CD4-positive, alpha-beta T cell (primary cell): ENCODE measurements around the gene CCDC116. TPM values are rescaled to one million over a fixed set of nuclear protein-coding genes. Genes with fewer than 3 reads are reported as not detected.
"Not testable (repeated sequence)": the region's sequence is repeated elsewhere in the genome, so short reads cannot be mapped to it uniquely, and the experiment has no call there.

Experiments used
- ATAC-seq: fragments of 200-7000 bp; cut with Tn5 transposase; one replicate; pipeline ENCODE4 v1.10.0; 2022; ENCODE audit warnings: mild to moderate bottlenecking; ENCODE audit not compliant: poor library complexity
- CTCF ChIA-PET: fragments of 350-600 bp; sonication (Branson Sonifier 250); formaldehyde crosslinking; loops from one replicate; lab custom pipeline; 2021; ENCODE audit warnings: antibody characterized with exemption, inconsistent platforms; lab: Charles Lee
- POLR2A ChIA-PET: fragments of 350-600 bp; sonication (Branson Sonifier 250); formaldehyde crosslinking; loops from one replicate; lab custom pipeline; 2021; ENCODE audit warnings: antibody characterized with exemption, inconsistent platforms; lab: Charles Lee
- DNase-seq, 14 experiments: peaks; one replicate each; pipeline ENCODE4 v3.0.0-alpha.2; 2013 to 2020; ENCODE audit warnings: mixed read lengths in 2 of 14
- H3K27ac ChIP-seq, 2 donors: one replicate each; pipeline versions ENCODE4 v1.5.1 to v1.7.0; 2013; ENCODE audit warnings: low read length in 2 of 2, low read depth in 1 of 2, mild to moderate bottlenecking in 1 of 2
- H3K27me3 ChIP-seq, 2 experiments: 1 replicate in 1 of 2; 2 replicates in 1 of 2; pipeline versions ENCODE4 v1.6.1 to v1.7.0; 2013; ENCODE audit warnings: low read length in 2 of 2, control low read depth in 1 of 2, mild to moderate bottlenecking in 1 of 2, moderate library complexity in 1 of 2; ENCODE audit not compliant: insufficient read depth in 2 of 2, control insufficient read depth in 1 of 2
- H3K36me3 ChIP-seq: one replicate; pipeline ENCODE4 v1.6.1; 2013; ENCODE audit warnings: low read length, control low read depth; ENCODE audit not compliant: insufficient read depth
- H3K4me1 ChIP-seq: one replicate; pipeline ENCODE4 v1.6.1; 2013; ENCODE audit warnings: low read length, control low read depth; ENCODE audit not compliant: insufficient read depth
- H3K4me3 ChIP-seq: one replicate; pipeline ENCODE4 v1.5.1; 2013; ENCODE audit warnings: mild to moderate bottlenecking, low read length, moderate library complexity
- H3K9me3 ChIP-seq, 2 experiments: 1 replicate in 1 of 2; 2 replicates in 1 of 2; pipeline versions ENCODE4 v1.6.1 to v1.7.0; 2013; ENCODE audit warnings: low read length in 2 of 2, mild to moderate bottlenecking in 2 of 2, control low read depth in 1 of 2, moderate library complexity in 1 of 2; ENCODE audit not compliant: control insufficient read depth in 1 of 2, insufficient read depth in 1 of 2
- H3K27ac Mint-ChIP-seq: one replicate; pipeline ENCODE4 v1.8.0; 2020; ENCODE audit warnings: mixed read lengths
- H3K27me3 Mint-ChIP-seq: one replicate; pipeline ENCODE4 v1.8.0; 2021; ENCODE audit warnings: mixed read lengths
- H3K36me3 Mint-ChIP-seq: one replicate; pipeline ENCODE4 v1.8.0; 2021; ENCODE audit warnings: low read depth, mixed read lengths
- H3K4me1 Mint-ChIP-seq: one replicate; pipeline ENCODE4 v1.8.0; 2021; ENCODE audit warnings: low read depth, mixed read lengths
- H3K4me3 Mint-ChIP-seq: one replicate; pipeline ENCODE4 v1.8.0; 2020; ENCODE audit warnings: mild to moderate bottlenecking, mixed read lengths
- H3K9me3 Mint-ChIP-seq: one replicate; pipeline ENCODE4 v1.8.0; 2020; ENCODE audit warnings: mixed read lengths
- intact Hi-C, 2 experiments: fragments of 100-400 bp; cut with DNase I in 1 of 2; cut with micrococcal nuclease in 1 of 2; formaldehyde crosslinking; loops; one replicate each; pipeline versions ENCODE4 v1.15.1 to v1.9.0; 2023 to 2025; cut with DNase I, micrococcal nuclease
- total RNA-seq, 174 experiments: library from RNA in 2 of 174; stranded (reverse) in 2 of 174; gene quantifications; one replicate each; pipeline ENCODE4 v1.2.3 and lab custom pipeline; 2021 to 2026
- TF ChIP-seq, protein P1 (sequence below): fragments of 200-600 bp; IDR thresholded peaks from one replicate; pipeline ENCODE4 v1.8.0; 2022; ENCODE audit warnings: antibody characterized with exemption, mild to moderate bottlenecking

Gene CCDC116
- total RNA-seq, 2 experiments from 2014 or later, result 0.14 to 0.20 TPM

DNA sequence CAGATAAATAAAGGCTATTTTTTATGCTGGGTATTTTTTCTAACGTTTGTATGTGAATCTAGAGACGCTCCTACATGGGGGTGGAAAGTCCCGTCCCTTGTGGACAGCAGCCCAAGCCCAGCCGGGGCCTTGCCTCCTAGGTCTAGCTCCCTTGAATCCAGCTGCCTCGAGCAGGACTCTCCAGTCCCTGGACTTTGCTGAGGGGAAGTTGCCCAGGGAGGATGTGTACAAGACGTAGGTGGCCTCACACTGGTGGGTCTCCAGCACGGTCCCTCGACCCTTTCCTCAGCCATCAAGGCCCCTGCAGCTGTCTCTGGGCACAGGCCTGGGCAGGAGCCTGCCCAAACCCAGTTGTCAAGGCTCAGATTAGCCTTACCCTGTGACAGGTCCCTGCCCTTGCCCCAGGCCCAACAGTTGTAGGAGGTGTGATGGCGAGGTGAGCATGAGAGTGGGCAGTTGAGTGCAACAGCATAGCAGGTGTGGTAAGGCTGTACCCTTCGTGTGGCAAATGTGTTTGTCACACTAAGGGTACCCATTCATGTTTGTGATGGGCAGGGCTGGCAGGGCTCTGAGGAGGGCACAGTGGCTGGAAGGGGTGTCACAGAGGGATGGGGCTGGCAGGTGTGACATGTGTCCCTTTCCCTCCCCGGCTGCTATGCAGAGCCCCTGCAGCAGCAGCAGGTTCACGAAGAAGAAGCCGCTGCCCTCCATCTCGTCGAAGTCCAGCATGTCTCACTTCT, 3.4 kb downstream of the CCDC116 start:
- Mint-ChIP-seq H3K4me3 (no peak overlapping the region), H3K9me3 (no peaks in the 10 kb centered on the region), H3K27me3 (no peaks in the 10 kb centered on the region), H3K27ac (no peak overlapping the region), H3K36me3 (no peaks in the 10 kb centered on the region), H3K4me1 (peaks cover 12% of the 10 kb centered on the region)
- no peaks in the 10 kb centered on the region for H3K36me3 ChIP-seq
- H3K27ac ChIP-seq, result no peak overlapping the region
- no peaks in the 10 kb centered on the region for H3K27me3 ChIP-seq
- intact Hi-C loops, result no loop called here
- ChIA-PET POLR2A (no interaction called here), CTCF (interaction anchor here (1.3 kb wide), 1 partner anchor 11 kb away, joined by 3 read pairs; no protein-coding TSS in a partner anchor)
- DNase-seq, result no peak
- TF ChIP-seq, protein P1, sequence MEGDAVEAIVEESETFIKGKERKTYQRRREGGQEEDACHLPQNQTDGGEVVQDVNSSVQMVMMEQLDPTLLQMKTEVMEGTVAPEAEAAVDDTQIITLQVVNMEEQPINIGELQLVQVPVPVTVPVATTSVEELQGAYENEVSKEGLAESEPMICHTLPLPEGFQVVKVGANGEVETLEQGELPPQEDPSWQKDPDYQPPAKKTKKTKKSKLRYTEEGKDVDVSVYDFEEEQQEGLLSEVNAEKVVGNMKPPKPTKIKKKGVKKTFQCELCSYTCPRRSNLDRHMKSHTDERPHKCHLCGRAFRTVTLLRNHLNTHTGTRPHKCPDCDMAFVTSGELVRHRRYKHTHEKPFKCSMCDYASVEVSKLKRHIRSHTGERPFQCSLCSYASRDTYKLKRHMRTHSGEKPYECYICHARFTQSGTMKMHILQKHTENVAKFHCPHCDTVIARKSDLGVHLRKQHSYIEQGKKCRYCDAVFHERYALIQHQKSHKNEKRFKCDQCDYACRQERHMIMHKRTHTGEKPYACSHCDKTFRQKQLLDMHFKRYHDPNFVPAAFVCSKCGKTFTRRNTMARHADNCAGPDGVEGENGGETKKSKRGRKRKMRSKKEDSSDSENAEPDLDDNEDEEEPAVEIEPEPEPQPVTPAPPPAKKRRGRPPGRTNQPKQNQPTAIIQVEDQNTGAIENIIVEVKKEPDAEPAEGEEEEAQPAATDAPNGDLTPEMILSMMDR, result no peak
- H3K4me1 ChIP-seq, result peaks cover 11% of the 10 kb centered on the region
- ATAC-seq, result no peak
- peaks cover 0 to 7% of the 10 kb centered on the region in 2 experiments for H3K9me3 ChIP-seq
- no peak overlapping the region for H3K4me3 ChIP-seq

DNA sequence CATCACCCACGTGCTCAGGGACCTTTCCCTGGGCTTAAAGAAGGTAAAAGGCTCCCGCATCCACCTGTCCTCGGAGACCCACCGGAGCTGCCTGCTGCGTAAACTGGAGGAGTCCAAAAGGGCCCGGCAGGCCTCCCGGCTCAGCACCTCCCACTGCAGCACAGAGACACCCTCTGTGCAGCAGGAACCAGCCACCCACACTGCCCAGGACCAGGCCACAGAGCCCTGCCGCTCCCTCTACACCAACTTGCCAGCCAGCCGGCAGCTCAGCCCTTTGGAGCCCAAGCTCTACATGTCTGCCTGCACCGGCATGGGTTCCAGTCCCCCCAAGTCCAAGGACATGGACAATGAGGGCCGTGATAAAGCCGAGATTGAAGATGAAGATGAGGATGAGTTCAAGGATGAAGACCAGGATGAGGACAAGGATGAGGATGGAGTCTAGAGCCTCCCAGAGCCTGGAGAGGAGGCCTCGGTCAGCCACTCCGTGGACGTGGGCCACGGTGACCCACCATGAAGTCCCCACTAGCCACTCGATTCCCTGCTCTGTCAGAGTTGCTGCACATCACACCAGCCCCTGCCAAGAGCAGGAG, 4.2 kb downstream of the CCDC116 start:
- H3K4me3 Mint-ChIP-seq, result no peak overlapping the region
- ChIA-PET CTCF (no interaction called here), POLR2A (no interaction called here)
- no peak overlapping the region for H3K27ac ChIP-seq
- no peaks in the 10 kb centered on the region for H3K36me3 ChIP-seq
- no peaks in the 10 kb centered on the region for H3K27me3 Mint-ChIP-seq
- no peaks in the 10 kb centered on the region for H3K9me3 Mint-ChIP-seq
- H3K4me1 ChIP-seq, result peaks cover 17% of the 10 kb centered on the region
- H3K9me3 ChIP-seq, result peaks cover 0 to 7% of the 10 kb centered on the region in 2 experiments
- peaks cover 13% of the 10 kb centered on the region for H3K4me1 Mint-ChIP-seq
- no peaks in the 10 kb centered on the region for H3K27me3 ChIP-seq
- no peaks in the 10 kb centered on the region for H3K36me3 Mint-ChIP-seq
- TF ChIP-seq, protein P1, result no peak
- no peak overlapping the region for H3K27ac Mint-ChIP-seq
- intact Hi-C loops, result no loop called here
- no peak for DNase-seq
- no peak for ATAC-seq
- no peak overlapping the region for H3K4me3 ChIP-seq

DNA sequence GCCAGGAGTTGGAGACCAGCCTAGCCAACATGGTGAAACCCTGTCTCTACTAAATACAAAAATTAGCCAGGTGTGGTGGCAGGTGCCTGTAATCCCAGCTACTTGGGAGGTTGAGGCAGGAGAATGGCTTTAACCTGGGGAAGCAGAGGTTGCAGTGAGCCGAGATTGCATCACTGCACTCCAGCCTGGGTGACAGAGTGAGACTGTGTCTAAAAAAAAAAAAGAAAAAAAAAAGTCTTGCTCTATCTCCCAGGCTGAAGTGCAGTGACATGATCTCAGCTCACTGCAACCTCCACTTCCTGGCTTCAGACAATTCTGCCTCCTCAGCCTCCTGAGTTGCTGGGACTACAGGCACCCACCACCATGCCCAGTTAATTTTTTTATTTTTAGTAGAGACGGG, 4.9 kb downstream of the CCDC116 start:
- H3K36me3 Mint-ChIP-seq, intact Hi-C loops, H3K9me3 ChIP-seq, H3K9me3 Mint-ChIP-seq, H3K36me3 ChIP-seq, H3K27ac Mint-ChIP-seq, DNase-seq, H3K4me3 ChIP-seq, H3K27me3 ChIP-seq, ATAC-seq, H3K27me3 Mint-ChIP-seq, H3K27ac ChIP-seq, H3K4me3 Mint-ChIP-seq, CTCF ChIA-PET: not testable (repeated sequence)
- H3K4me1 ChIP-seq, result peaks cover 17% of the 10 kb centered on the region
- H3K4me1 Mint-ChIP-seq, result peaks cover 17% of the 10 kb centered on the region
- POLR2A ChIA-PET, result interaction anchor here (0.6 kb wide), 1 partner anchor 69 kb away, joined by 3 read pairs; no protein-coding TSS in a partner anchor
